Measurements from ENCODE around the gene SPON1. TPM values are rescaled to one million over a fixed set of nuclear protein-coding genes. Genes with fewer than 3 reads are reported as not detected.
A peak's percentile ranks its signal among the peaks of the same experiment; 100 is the strongest.

The SPON1 gene
- total and polyA plus RNA-seq, 12 donors, result 2.7 to 116 (median 34.4) TPM

DNA sequence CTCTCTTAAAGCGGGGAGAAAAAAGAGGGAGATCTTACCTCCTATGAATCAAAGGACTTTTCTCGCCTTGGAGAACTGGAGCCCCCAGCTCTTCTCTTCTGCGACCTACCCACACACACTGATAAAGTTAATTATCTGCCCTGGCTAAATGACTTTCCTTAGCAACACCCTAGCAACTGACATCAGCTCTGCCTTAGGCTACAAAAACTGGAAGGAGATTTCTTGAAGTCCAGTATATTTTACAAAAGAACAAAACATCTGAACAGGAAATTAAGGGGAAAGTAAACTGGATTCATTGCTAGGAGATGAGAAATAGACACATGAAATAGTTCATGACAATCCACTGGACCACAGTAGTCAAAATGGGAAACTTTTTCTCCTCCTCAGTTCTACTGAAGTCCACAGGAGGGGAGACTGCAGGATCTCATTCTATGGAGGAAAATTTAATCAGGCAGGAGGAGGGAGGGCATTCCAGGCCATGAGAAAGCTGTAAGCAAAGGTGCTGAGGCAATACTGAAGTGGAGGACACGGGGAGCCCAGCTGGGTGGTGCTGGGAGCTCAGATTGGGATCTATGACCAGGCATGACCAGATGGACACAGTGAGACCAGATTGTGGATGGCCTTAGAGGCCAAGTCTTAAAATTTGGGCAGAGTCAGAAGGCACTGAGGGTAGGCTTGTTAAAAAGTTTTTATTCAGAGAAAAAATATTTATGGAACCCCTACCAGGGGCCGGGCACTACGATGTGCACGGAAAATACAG, 3.7 kb upstream of the SPON1 start:
- H3K4me3 ChIP-seq, result no peak overlapping the region
- H3K27me3 ChIP-seq, result peaks cover 20% of the 10 kb centered on the region
- intact Hi-C loops (cut with DNase I), result loop anchor here (5.0 to 10.0 kb wide), 3 partner anchors 188 to 288 kb away; no protein-coding TSS in a partner anchor
- no peaks in the 10 kb centered on the region for H3K36me3 ChIP-seq (replicated peaks in 1 of 2)
- TF ChIP-seq, protein P1, sequence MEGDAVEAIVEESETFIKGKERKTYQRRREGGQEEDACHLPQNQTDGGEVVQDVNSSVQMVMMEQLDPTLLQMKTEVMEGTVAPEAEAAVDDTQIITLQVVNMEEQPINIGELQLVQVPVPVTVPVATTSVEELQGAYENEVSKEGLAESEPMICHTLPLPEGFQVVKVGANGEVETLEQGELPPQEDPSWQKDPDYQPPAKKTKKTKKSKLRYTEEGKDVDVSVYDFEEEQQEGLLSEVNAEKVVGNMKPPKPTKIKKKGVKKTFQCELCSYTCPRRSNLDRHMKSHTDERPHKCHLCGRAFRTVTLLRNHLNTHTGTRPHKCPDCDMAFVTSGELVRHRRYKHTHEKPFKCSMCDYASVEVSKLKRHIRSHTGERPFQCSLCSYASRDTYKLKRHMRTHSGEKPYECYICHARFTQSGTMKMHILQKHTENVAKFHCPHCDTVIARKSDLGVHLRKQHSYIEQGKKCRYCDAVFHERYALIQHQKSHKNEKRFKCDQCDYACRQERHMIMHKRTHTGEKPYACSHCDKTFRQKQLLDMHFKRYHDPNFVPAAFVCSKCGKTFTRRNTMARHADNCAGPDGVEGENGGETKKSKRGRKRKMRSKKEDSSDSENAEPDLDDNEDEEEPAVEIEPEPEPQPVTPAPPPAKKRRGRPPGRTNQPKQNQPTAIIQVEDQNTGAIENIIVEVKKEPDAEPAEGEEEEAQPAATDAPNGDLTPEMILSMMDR (IDR thresholded peaks at IDR 0.05), result no peak
- TF ChIP-seq POLR2A (IDR thresholded peaks at IDR 0.05), result no peak
- no peaks in the 10 kb centered on the region for H3K9me3 ChIP-seq (replicated peaks in 1 of 3)
- WGBS, 4 donors, result 81 to 89% (median 85%) methylated on average over 7 of the region's 7 CpGs
- H3K27ac ChIP-seq, result no peak overlapping the region
- no peak for DNase-seq
- H3K4me1 ChIP-seq (replicated peaks in 1 of 2), result peaks cover 0 to 4% of the 10 kb centered on the region in 2 donors

DNA sequence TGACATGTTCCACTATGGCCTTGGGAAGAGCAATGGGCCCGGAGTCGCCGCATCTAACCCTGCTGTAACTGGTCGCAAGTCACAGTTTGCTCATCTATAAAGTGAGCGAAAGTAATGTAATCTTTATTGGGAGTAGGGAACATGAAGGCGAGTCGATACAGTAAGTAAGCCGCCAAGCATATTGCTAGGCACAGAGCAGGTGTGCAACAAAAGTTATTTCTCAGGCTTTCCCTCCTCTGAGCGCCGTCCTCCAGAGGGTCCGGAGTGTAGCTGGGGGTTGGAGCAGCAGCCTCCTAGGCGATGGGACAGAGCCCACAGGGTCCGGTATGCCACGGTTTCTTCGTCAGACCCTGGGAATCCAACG, 343 bp upstream of the SPON1 start:
- intact Hi-C loops (cut with DNase I), result loop anchor here in 1 of 2 donors (5.0 kb wide), 1 partner anchor 285 kb away; no protein-coding TSS in a partner anchor
- H3K4me1 ChIP-seq (replicated peaks in 1 of 2), result peaks cover 0 to 5% of the 10 kb centered on the region in 2 donors
- no peaks in the 10 kb centered on the region for H3K36me3 ChIP-seq (replicated peaks in 1 of 2)
- peak overlapping the region in 1 of 4 donors; percentile 56 for H3K4me3 ChIP-seq
- no peaks in the 10 kb centered on the region for H3K9me3 ChIP-seq (replicated peaks in 1 of 3)
- H3K27me3 ChIP-seq, result peaks cover 30% of the 10 kb centered on the region
- TF ChIP-seq POLR2A (IDR thresholded peaks at IDR 0.05), result no peak
- TF ChIP-seq, protein P1 (IDR thresholded peaks at IDR 0.05), result no peak
- WGBS, 4 donors, result 32 to 47% (median 35%) methylated on average over 12 to 16 of the region's 16 CpGs
- peak overlapping the region in 2 of 5 donors; percentile 74 to 78 for H3K27ac ChIP-seq
- DNase-seq, result no peak

- intact Hi-C loops (cut with DNase I), result loop anchor here in 1 of 2 donors (5.0 kb wide), 1 partner anchor 284 kb away; no protein-coding TSS in a partner anchor
- peak overlapping the region in 3 of 5 donors; percentile 11 to 78 (median 74) for H3K27ac ChIP-seq
- 0 to 2% (median 1%) methylated on average over 21 to 60 of the region's 60 CpGs for WGBS, 4 donors
- peaks cover 30% of the 10 kb centered on the region for H3K27me3 ChIP-seq
- H3K36me3 ChIP-seq (replicated peaks in 1 of 2), result no peaks in the 10 kb centered on the region
- peak overlapping the region in 1 of 4 donors; percentile 56 for H3K4me3 ChIP-seq
- H3K9me3 ChIP-seq (replicated peaks in 1 of 3), result no peaks in the 10 kb centered on the region
- DNase-seq, result peak in 3 of 7 donors; percentile 19 to 31 (median 20)
- peaks cover 0 to 5% of the 10 kb centered on the region in 2 donors for H3K4me1 ChIP-seq (replicated peaks in 1 of 2)
- no peak for TF ChIP-seq POLR2A (IDR thresholded peaks at IDR 0.05)
- TF ChIP-seq, protein P1 (IDR thresholded peaks at IDR 0.05), result no peak
Observed at GRCh38 chr11:13963169-13963948, 836 bp downstream of the SPON1 start.
